ENCODE results near the gene SIM1. TPM values are rescaled to one million over a fixed set of nuclear protein-coding genes. Genes with fewer than 3 reads are reported as not detected.

Gene SIM1
- total RNA-seq, 2 donors from 2014 or later = not detected

DNA sequence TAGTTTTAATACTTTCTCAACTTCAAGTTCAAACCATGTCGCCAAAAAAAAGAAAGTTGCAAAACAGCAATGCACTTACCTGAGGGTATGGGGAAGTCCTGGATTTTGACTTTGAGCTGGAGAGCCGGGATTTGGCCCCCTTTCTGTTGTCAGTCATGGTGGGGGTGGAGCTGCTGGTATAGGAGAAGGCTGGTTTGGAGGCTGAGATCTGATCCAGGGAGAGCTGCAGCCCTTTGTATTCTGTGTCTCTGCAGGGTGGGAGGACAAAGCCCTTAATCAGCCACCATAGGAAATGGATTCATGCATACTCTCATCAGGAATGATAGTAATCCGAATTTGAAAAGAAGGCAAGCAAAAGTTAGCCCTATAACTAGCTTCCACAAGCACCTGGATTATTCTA is 44.0 kb downstream of the SIM1 start:
- Histone ChIP-seq H3K9me3 (no peaks in the 10 kb centered on the region), H3K36me3 (no peaks in the 10 kb centered on the region), H3K27me3 (replicated peaks; ENCODE audit: insufficient read depth) (no peaks in the 10 kb centered on the region), H3K4me3 (no peak overlapping the region), H3K4me1 (ENCODE audit: control insufficient read depth in 1 of 2, low read depth in 2 of 2) (no peaks in the 10 kb centered on the region), H3K27ac (no peak overlapping the region)
- ATAC-seq (ENCODE audit: insufficient number of reproducible peaks, low FRiP score, low read depth) (no peak), DNase-seq (ENCODE audit: low spot score) (no peak)
- TF ChIP-seq, protein P1, sequence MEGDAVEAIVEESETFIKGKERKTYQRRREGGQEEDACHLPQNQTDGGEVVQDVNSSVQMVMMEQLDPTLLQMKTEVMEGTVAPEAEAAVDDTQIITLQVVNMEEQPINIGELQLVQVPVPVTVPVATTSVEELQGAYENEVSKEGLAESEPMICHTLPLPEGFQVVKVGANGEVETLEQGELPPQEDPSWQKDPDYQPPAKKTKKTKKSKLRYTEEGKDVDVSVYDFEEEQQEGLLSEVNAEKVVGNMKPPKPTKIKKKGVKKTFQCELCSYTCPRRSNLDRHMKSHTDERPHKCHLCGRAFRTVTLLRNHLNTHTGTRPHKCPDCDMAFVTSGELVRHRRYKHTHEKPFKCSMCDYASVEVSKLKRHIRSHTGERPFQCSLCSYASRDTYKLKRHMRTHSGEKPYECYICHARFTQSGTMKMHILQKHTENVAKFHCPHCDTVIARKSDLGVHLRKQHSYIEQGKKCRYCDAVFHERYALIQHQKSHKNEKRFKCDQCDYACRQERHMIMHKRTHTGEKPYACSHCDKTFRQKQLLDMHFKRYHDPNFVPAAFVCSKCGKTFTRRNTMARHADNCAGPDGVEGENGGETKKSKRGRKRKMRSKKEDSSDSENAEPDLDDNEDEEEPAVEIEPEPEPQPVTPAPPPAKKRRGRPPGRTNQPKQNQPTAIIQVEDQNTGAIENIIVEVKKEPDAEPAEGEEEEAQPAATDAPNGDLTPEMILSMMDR (IDR thresholded peaks at IDR 0.05) = no peak

DNA sequence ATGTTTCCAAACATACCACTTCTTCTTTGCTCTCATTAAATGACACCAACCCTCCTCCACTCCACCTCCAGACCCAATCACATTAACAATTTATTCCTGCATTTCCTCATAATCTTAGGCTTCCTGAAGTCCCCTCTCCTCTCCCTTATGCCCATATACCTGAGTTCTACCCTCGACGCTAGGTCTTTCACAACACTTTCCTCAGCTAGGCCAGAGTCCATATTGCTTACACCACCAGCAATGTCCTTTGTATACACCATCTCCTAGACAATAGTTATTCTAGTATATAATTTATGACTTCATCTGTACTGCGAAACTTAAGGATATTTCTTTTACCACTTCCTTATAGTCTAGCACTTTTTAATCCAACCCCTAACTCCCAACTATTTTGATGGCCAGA is 47.7 kb downstream of the SIM1 start:
- Histone ChIP-seq H3K27me3 (replicated peaks; ENCODE audit: insufficient read depth) (no peaks in the 10 kb centered on the region), H3K36me3 (no peaks in the 10 kb centered on the region), H3K27ac (no peak overlapping the region), H3K4me1 (ENCODE audit: control insufficient read depth in 1 of 2, low read depth in 2 of 2) (no peaks in the 10 kb centered on the region), H3K4me3 (no peak overlapping the region), H3K9me3 (no peaks in the 10 kb centered on the region)
- no peak for DNase-seq (ENCODE audit: low spot score)
- TF ChIP-seq, protein P1 (IDR thresholded peaks at IDR 0.05) = no peak
- ATAC-seq (ENCODE audit: insufficient number of reproducible peaks, low FRiP score, low read depth) = no peak

DNA sequence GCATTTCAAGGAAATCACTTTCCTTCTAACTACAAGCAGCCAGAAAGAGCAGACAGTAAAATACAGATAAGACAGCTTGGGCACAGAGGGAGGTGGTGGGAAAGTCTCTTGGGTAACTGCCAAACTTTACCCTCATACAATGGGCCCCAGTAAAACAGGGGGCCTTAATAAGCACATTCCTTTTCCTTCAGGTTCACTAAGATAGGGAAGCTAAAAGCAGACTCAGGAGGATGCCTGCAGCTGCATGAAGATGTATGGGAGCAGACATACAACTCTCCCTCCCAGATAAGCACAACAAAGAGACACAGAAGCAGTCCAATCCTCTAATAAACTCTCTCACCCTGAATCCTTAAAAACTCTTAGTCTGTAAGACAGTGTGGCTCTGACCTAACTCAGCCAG is 49.0 kb downstream of the SIM1 start:
- DNase-seq (ENCODE audit: low spot score) (no peak), ATAC-seq (ENCODE audit: insufficient number of reproducible peaks, low FRiP score, low read depth) (no peak)
- Histone ChIP-seq H3K4me1 (ENCODE audit: control insufficient read depth in 1 of 2, low read depth in 2 of 2) (no peaks in the 10 kb centered on the region), H3K27me3 (replicated peaks; ENCODE audit: insufficient read depth) (no peaks in the 10 kb centered on the region), H3K36me3 (no peaks in the 10 kb centered on the region), H3K27ac (no peak overlapping the region), H3K4me3 (no peak overlapping the region), H3K9me3 (no peaks in the 10 kb centered on the region)
- TF ChIP-seq, protein P1 (IDR thresholded peaks at IDR 0.05) = no peak

DNA sequence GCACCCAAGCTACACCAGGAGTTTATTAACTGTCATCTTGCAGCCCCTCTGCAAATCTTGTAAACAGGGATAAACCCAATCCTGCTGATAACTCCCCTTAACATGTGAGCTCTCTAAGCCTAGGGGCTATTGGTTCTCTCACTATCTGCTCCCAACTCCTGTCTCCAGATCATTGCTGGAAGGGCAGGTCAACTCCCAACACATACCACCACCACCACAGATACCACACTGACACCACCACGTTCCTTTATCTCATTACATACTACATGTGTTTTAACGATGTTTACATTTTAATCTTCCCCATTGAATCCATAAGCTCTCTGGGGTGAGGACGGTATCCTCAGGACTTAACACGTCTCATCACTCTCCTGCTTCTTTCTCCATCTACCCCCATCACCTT is 51.8 kb downstream of the SIM1 start:
- ATAC-seq (ENCODE audit: insufficient number of reproducible peaks, low FRiP score, low read depth) (no peak), DNase-seq (ENCODE audit: low spot score) (no peak)
- no peak overlapping the region for H3K27ac ChIP-seq
- H3K4me3 ChIP-seq = no peak overlapping the region
- no peaks in the 10 kb centered on the region for H3K27me3 ChIP-seq (replicated peaks; ENCODE audit: insufficient read depth)
- H3K4me1 ChIP-seq (ENCODE audit: control insufficient read depth in 1 of 2, low read depth in 2 of 2) = no peaks in the 10 kb centered on the region
- H3K36me3 ChIP-seq = no peaks in the 10 kb centered on the region
- TF ChIP-seq, protein P1 (IDR thresholded peaks at IDR 0.05) = no peak
- H3K9me3 ChIP-seq = no peaks in the 10 kb centered on the region

DNA sequence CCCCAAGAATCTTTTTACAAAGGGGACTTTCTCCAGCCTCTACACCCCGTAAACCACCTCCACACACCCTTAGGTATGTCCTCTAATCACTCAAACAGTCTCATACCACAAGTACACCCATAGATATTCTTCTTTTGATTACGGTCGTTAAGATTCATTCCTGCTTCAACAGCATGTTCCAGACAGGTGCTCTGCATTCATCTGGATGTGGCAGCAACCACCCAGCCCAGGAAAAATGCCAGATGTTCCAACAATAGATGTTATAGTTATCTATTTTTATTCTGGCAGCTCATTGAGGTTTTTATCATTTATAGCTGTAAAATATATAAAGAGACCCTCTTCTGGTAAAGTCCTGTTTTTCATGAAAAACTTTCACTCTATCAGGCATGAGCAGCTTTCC is 60.7 kb downstream of the SIM1 start:
- no peaks in the 10 kb centered on the region for H3K9me3 ChIP-seq
- no peak for DNase-seq (ENCODE audit: low spot score)
- TF ChIP-seq, protein P1 (IDR thresholded peaks at IDR 0.05) = no peak

More for the DNA sequence above, 60.7 kb downstream of the SIM1 start:
- H3K27me3 ChIP-seq (replicated peaks; ENCODE audit: insufficient read depth) = no peaks in the 10 kb centered on the region
- H3K4me3 ChIP-seq = no peak overlapping the region
- no peak for ATAC-seq (ENCODE audit: insufficient number of reproducible peaks, low FRiP score, low read depth)
- no peaks in the 10 kb centered on the region for H3K4me1 ChIP-seq (ENCODE audit: control insufficient read depth in 1 of 2, low read depth in 2 of 2)
- no peak overlapping the region for H3K27ac ChIP-seq
- no peaks in the 10 kb centered on the region for H3K36me3 ChIP-seq
